ENCODE results near the gene PRR36.

GRCh38 chr19:7868326-7868670, 5.9 kb downstream of the PRR36 start:
- no peak for TF ChIP-seq POLR2A (IDR thresholded peaks at IDR 0.05)
- TF ChIP-seq CTCF (IDR thresholded peaks at IDR 0.05) = no peak

Data from tibial nerve (tissue), 3 donors.